Heart left ventricle (tissue), 16 donors: Measurements from ENCODE around the gene HMGB2. TPM values are rescaled to one million over a fixed set of nuclear protein-coding genes. Genes with fewer than 3 reads are reported as not detected.

Source experiments
- ATAC-seq, 4 donors: fragments of 200-7000 bp; cut with Tn5 transposase; one replicate each; pipeline ENCODE4 v1.9.1; 2020 to 2022; ENCODE audit warnings: moderate library complexity in 4 of 4, mild to moderate bottlenecking in 3 of 4, moderate number of reproducible peaks in 1 of 4
- DNase-seq, 5 donors: peaks; one replicate each; pipeline ENCODE4 v3.0.0-alpha.2; 2020
- H3K27ac ChIP-seq, 12 donors: fragments of 200-600 bp; sonication (generic) in 4 of 12; one replicate each; pipeline versions ENCODE4 v1.5.0 to v1.8.0; 2016 to 2022; ENCODE audit warnings: mild to moderate bottlenecking in 2 of 12
- H3K27me3 ChIP-seq, 9 donors: fragments of 200-600 bp; sonication (generic) in 2 of 9; one replicate each; pipeline versions ENCODE4 v1.5.1 to v1.8.0; 2016 to 2022; ENCODE audit warnings: mild to moderate bottlenecking in 3 of 9
- H3K36me3 ChIP-seq, 9 donors: fragments of 200-600 bp; sonication (generic) in 2 of 9; one replicate each; pipeline versions ENCODE4 v1.5.0 to v1.8.0; 2018 to 2022; ENCODE audit warnings: mild to moderate bottlenecking in 2 of 9
- H3K4me1 ChIP-seq, 12 donors: fragments of 200-600 bp; sonication (generic) in 4 of 12; one replicate each; pipeline versions ENCODE4 v1.5.0 to v1.8.0; 2016 to 2022; ENCODE audit warnings: mild to moderate bottlenecking in 3 of 12
- H3K4me3 ChIP-seq, 12 donors: fragments of 200-600 bp; sonication (generic) in 4 of 12; one replicate each; pipeline versions ENCODE4 v1.5.0 to v1.8.0; 2017 to 2022; ENCODE audit warnings: mild to moderate bottlenecking in 9 of 12, moderate library complexity in 4 of 12
- H3K9me3 ChIP-seq, 12 donors: fragments of 200-600 bp; sonication (generic) in 4 of 12; one replicate each; pipeline versions ENCODE4 v1.5.0 to v1.8.0; 2016 to 2022; ENCODE audit warnings: mild to moderate bottlenecking in 1 of 12
- POLR2A ChIP-seq, 2 donors: fragments of 450-650 bp; IDR thresholded peaks; one replicate each; pipeline ENCODE4 v1.6.1; 2017; ENCODE audit warnings: antibody characterized with exemption in 2 of 2, mild to moderate bottlenecking in 2 of 2, moderate library complexity in 2 of 2
- WGBS, 4 donors: extraction: QIAGEN DNeasy Blood & Tissue Kit in 2 of 4; methylation state at CpG; one replicate each; pipeline versions ENCODE4 v1.1.5 to v1.1.7; 2013 to 2018; 5-methylcytosine and 5-hydroxymethylcytosine counted together
- intact Hi-C, 10 donors: fragments of 100-400 bp; cut with DNase I; formaldehyde crosslinking; loops; one replicate each; pipeline versions ENCODE4 v1.11.1 to v1.14.2; 2022
- polyA plus RNA-seq, 2 donors: library from polyadenylated mRNA; stranded (reverse); fragments of 200-250 nt; gene quantifications; one replicate each; pipeline ENCODE4 v1.2.3, GENCODE V29; 2013
- total RNA-seq, 9 donors: library from RNA; depleted of rRNA in 2 of 9; stranded (reverse); fragments of >200 nt in 2 of 9; fragmentation: NEBNext Ultra II Directional in 3 of 9; extraction: Animal tissue kit (Norgen Biotek cat#: 25700) in 3 of 9; gene quantifications; one replicate each; pipeline versions ENCODE4 v1.1.0 to v1.2.4, GENCODE V29; 2016 to 2023
- TF ChIP-seq, protein P1 (sequence below), 12 donors: fragments of 200-600 bp; sonication (generic) in 4 of 12; IDR thresholded peaks; one replicate each; pipeline versions ENCODE4 v1.5.0 to v1.8.0; 2018 to 2022; ENCODE audit warnings: antibody characterized with exemption in 12 of 12, mild to moderate bottlenecking in 5 of 12
- donor health status: ischemic (EF 13 %, LVEDD 7.1; RV severe dilation, severe dysfunction).
- donor health status: healthy with polysubstance abuse.
- donor health status: DM: no; HTN: yes; CAD: no.
- donor health status: DM: no; HTN: no; CAD: no.
- donor health status: ischemic (EF 25% LVEDD 6.9; RV normal size, moderate dysfunction).
- donor health status: ischemic (EF 25% LVEDD 5.7; RV mildly dilated, moderate dysfunction).
- donor health status: healthy.
- donor health status: DM: yes; HTN: yes; CAD: no.
- donor health status: ischemic (EF 35%, LVEDD 5.7; RV mildly dilated, moderate dysfunction).
- donor health status: nonischemic (EF 11% LVEDD 7.7; RV severe dilation, severe dysfunction).
- donor health status: DM: yes; HTN: yes; CAD: no.
- donor health status: PGD.
- donor health status: ischemic (EF 29% LVEDD 5.4; RV normal size, mild dysfunction).
- donor health status: nonischemic (EF 23%, LVEDD 6.1; RV moderate dilation, normal function).

HMGB2 gene
- total and polyA plus RNA-seq, 11 donors: 28.5 to 88.9 (median 46.8) TPM

DNA sequence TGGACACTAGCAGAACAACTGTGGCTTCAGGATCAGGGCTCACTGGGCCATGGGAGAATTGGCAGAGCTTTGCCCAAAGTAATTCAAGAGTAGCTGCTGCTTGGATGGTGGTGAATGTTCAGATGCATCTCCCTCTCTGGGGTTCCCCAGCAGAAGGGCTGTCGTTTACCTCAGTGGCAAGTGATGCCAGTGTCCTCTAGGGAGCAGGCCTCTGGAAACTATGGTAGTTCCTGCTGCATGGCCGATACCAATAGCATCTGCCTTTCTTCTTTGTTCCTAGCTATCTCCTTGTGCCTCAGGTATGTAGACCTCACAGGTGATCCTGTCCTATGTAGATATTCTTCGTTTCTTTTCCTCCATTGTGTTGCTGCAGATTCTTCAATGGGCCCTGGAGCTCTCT is 26.4 kb downstream of the HMGB2 start:
- DNase-seq (no peak), ATAC-seq (no peak)
- no peak overlapping the region for H3K27ac ChIP-seq
- peaks cover 0 to 5% (median 0%) of the 10 kb centered on the region in 12 donors for H3K9me3 ChIP-seq
- no peak for TF ChIP-seq POLR2A (IDR thresholded peaks at IDR 0.05)
- TF ChIP-seq, protein P1, sequence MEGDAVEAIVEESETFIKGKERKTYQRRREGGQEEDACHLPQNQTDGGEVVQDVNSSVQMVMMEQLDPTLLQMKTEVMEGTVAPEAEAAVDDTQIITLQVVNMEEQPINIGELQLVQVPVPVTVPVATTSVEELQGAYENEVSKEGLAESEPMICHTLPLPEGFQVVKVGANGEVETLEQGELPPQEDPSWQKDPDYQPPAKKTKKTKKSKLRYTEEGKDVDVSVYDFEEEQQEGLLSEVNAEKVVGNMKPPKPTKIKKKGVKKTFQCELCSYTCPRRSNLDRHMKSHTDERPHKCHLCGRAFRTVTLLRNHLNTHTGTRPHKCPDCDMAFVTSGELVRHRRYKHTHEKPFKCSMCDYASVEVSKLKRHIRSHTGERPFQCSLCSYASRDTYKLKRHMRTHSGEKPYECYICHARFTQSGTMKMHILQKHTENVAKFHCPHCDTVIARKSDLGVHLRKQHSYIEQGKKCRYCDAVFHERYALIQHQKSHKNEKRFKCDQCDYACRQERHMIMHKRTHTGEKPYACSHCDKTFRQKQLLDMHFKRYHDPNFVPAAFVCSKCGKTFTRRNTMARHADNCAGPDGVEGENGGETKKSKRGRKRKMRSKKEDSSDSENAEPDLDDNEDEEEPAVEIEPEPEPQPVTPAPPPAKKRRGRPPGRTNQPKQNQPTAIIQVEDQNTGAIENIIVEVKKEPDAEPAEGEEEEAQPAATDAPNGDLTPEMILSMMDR (IDR thresholded peaks at IDR 0.05): no peak
- peaks cover 0 to 18% (median 0%) of the 10 kb centered on the region in 9 donors for H3K36me3 ChIP-seq
- no peak overlapping the region for H3K4me3 ChIP-seq
- no peaks in the 10 kb centered on the region for H3K4me1 ChIP-seq
- WGBS, 4 donors: 93 to 95% (median 95%) methylated on average over 3 of the region's 3 CpGs
- intact Hi-C loops: no loop called here
- no peaks in the 10 kb centered on the region for H3K27me3 ChIP-seq

- Histone ChIP-seq H3K36me3 (peaks cover 0 to 20% (median 0%) of the 10 kb centered on the region in 9 donors), H3K4me1 (no peaks in the 10 kb centered on the region), H3K27me3 (no peaks in the 10 kb centered on the region), H3K4me3 (no peak overlapping the region), H3K27ac (no peak overlapping the region), H3K9me3 (peaks cover 0 to 5% (median 0%) of the 10 kb centered on the region in 12 donors)
- peak in 1 of 4 donors; percentile 38 for ATAC-seq
- intact Hi-C loops: loop anchor here in 3 of 10 donors (2.0 to 5.0 kb wide), 3 partner anchors 287 to 289 kb away; no protein-coding TSS in a partner anchor
- WGBS, 4 donors: 48 to 52% (median 51%) methylated on average over 5 of the region's 5 CpGs
- TF ChIP-seq POLR2A (IDR thresholded peaks at IDR 0.05): no peak
- TF ChIP-seq, protein P1 (IDR thresholded peaks at IDR 0.05): peak; percentile 56 to 81 (median 74)
- no peak for DNase-seq
These were observed 32.5 kb downstream of the HMGB2 start for GRCh38 chr4:173301518-173302201.

- DNase-seq (no peak), ATAC-seq (no peak)
- Histone ChIP-seq H3K27me3 (no peaks in the 10 kb centered on the region), H3K4me1 (no peaks in the 10 kb centered on the region), H3K9me3 (no peaks in the 10 kb centered on the region), H3K36me3 (peaks cover 0 to 12% (median 0%) of the 10 kb centered on the region in 9 donors), H3K27ac (no peak overlapping the region), H3K4me3 (no peak overlapping the region)
- intact Hi-C loops: no loop called here
- WGBS, 4 donors: 66 to 88% (median 78%) methylated on average over 1 of the region's 1 CpG
- TF ChIP-seq, protein P1 (IDR thresholded peaks at IDR 0.05): no peak
- TF ChIP-seq POLR2A (IDR thresholded peaks at IDR 0.05): no peak
These were observed 39.7 kb downstream of the HMGB2 start for GRCh38 chr4:173294444-173294843.

DNA sequence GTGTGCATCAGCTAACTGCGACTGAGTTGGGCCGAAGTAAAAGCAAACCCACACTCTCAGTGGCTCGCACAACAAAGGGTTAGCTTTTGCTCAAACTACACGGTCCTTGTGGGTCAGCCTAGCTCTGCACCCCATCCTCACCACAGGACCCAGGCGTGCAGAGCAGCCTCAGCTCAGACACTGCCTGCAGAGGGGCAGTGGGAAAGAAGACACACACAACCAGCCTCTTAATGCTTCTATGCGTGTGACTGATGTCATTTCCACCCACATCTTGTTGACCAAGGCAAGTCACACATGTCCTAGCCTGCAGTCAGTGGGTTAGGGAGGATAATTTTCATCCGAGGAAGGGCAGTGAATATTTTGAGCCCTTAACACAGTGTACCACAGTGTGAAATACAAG is 40.5 kb downstream of the HMGB2 start:
- Histone ChIP-seq H3K9me3 (no peaks in the 10 kb centered on the region), H3K36me3 (peaks cover 0 to 12% (median 0%) of the 10 kb centered on the region in 9 donors), H3K4me3 (no peak overlapping the region), H3K27ac (no peak overlapping the region), H3K4me1 (peaks cover 0 to 4% (median 0%) of the 10 kb centered on the region in 12 donors), H3K27me3 (no peaks in the 10 kb centered on the region)
- 84 to 89% (median 88%) methylated on average over 7 of the region's 7 CpGs for WGBS, 4 donors
- ATAC-seq (no peak), DNase-seq (no peak)
- TF ChIP-seq, protein P1 (IDR thresholded peaks at IDR 0.05): no peak
- no peak for TF ChIP-seq POLR2A (IDR thresholded peaks at IDR 0.05)
- intact Hi-C loops: no loop called here
